SKM-1 treated with dmso at 0.1 percent for 144 hours (cell line): ENCODE results near the gene S100Z.
"Not testable (repeated sequence)": the region's sequence is repeated elsewhere in the genome, so short reads cannot be mapped to it uniquely, and the experiment has no call there.

Source experiments
- DNase-seq: peaks from one replicate; lab custom pipeline; 2025; ENCODE audit not compliant: unreplicated experiment; lab: John Stamatoyannopoulos, UW

The S100Z gene

GRCh38 chr5:76822105-76822731 is 27.6 kb upstream of the S100Z start:
- not testable (repeated sequence) for DNase-seq

- not testable (repeated sequence) for DNase-seq
These were observed 23.4 kb upstream of the S100Z start for GRCh38 chr5:76826416-76826815.

GRCh38 chr5:76831110-76831452 is 18.7 kb upstream of the S100Z start:
- no peak for DNase-seq

GRCh38 chr5:76836181-76836580 is 13.6 kb upstream of the S100Z start:
- no peak for DNase-seq

GRCh38 chr5:76836585-76836984 is 13.2 kb upstream of the S100Z start:
- DNase-seq, result no peak

- DNase-seq, result no peak
These were observed 11.1 kb upstream of the S100Z start for GRCh38 chr5:76838481-76839261.

- no peak for DNase-seq
These were observed 8.5 kb upstream of the S100Z start for GRCh38 chr5:76841361-76841760.

- DNase-seq, result no peak
These were observed 3.9 kb upstream of the S100Z start for GRCh38 chr5:76845890-76846289.

GRCh38 chr5:76850543-76851145 is 830 bp downstream of the S100Z start:
- no peak for DNase-seq

GRCh38 chr5:76851728-76852369 is 2.0 kb downstream of the S100Z start:
- DNase-seq, result peak; percentile 19

GRCh38 chr5:76852772-76853171 is 3.0 kb downstream of the S100Z start:
- DNase-seq, result no peak

GRCh38 chr5:76853741-76854140 is 3.9 kb downstream of the S100Z start:
- DNase-seq, result not testable (repeated sequence)

- no peak for DNase-seq
These were observed 4.8 kb downstream of the S100Z start for GRCh38 chr5:76854644-76855043.

GRCh38 chr5:76855501-76855900 is 5.7 kb downstream of the S100Z start:
- not testable (repeated sequence) for DNase-seq

- DNase-seq, result peak; percentile 91
These were observed 6.1 kb downstream of the S100Z start for GRCh38 chr5:76855961-76856360.

GRCh38 chr5:76856800-76857199 is 7.0 kb downstream of the S100Z start:
- peak; percentile 27 for DNase-seq

GRCh38 chr5:76859591-76860247 is 9.9 kb downstream of the S100Z start:
- DNase-seq, result peak; percentile 32

- no peak for DNase-seq
These were observed 11.8 kb downstream of the S100Z start for GRCh38 chr5:76861612-76862011.

GRCh38 chr5:76863001-76863400 is 13.2 kb downstream of the S100Z start:
- DNase-seq, result no peak

GRCh38 chr5:76866503-76866902 is 16.7 kb downstream of the S100Z start:
- DNase-seq, result no peak

- DNase-seq, result no peak
These were observed 17.2 kb downstream of the S100Z start for GRCh38 chr5:76867038-76867437.
